GM12878 (cell line): ENCODE data around the gene HNRNPDL. TPM values are rescaled to one million over a fixed set of nuclear protein-coding genes. Genes with fewer than 3 reads are reported as not detected.

Source experiments
- ASH2L ChIP-seq: fragments of 300-600, 200-600 bp; sonication (generic); IDR thresholded peaks from 2 replicates; pipeline ENCODE4 v1.6.1; 2017; ENCODE audit warnings: low read depth, mild to moderate bottlenecking, borderline replicate concordance
- BCL11A ChIP-seq: IDR thresholded peaks from 2 replicates; pipeline ENCODE4 v1.6.1; 2011; ENCODE audit warnings: low read depth, low read length
- CEBPZ ChIP-seq: fragments of 150-350 bp; IDR thresholded peaks from 2 replicates; pipeline ENCODE4 v1.6.1; 2016; ENCODE audit warnings: low read depth, low read length
- IRF4 ChIP-seq: IDR thresholded peaks from 2 replicates; pipeline ENCODE4 v1.6.1; 2011; ENCODE audit warnings: low read depth, low read length
- NRF1 ChIP-seq: conservative IDR thresholded peaks from 2 replicates; pipeline ENCODE4 v1.6.1; 2011; ENCODE audit warnings: mild to moderate bottlenecking, low read depth, low read length, improper control_type of control experiment
- SUPT20H ChIP-seq: IDR thresholded peaks from 2 replicates; pipeline ENCODE4 v1.6.1; 2011; ENCODE audit warnings: low read depth, mild to moderate bottlenecking, low read length, moderate library complexity, borderline replicate concordance; ENCODE audit not compliant: control insufficient read depth
- TARDBP ChIP-seq: IDR thresholded peaks from 2 replicates; pipeline ENCODE4 v1.6.1; 2016; ENCODE audit warnings: borderline replicate concordance
- ZNF217 ChIP-seq: fragments of 450-650 bp; IDR thresholded peaks from 2 replicates; pipeline ENCODE4 v1.6.1; 2017; ENCODE audit warnings: antibody characterized with exemption, mild to moderate bottlenecking
- ZNF274 ChIP-seq: IDR thresholded peaks from one replicate; pipeline ENCODE4 v1.8.0; 2011; ENCODE audit not compliant: insufficient read length, insufficient read depth
- ZNF687 ChIP-seq: fragments of 450-650 bp; IDR thresholded peaks from 2 replicates; pipeline ENCODE4 v1.6.1; 2017; ENCODE audit warnings: mild to moderate bottlenecking, moderate library complexity
- ZSCAN29 ChIP-seq: fragments of 450-650 bp; IDR thresholded peaks from 2 replicates; pipeline ENCODE4 v1.6.1; 2017; ENCODE audit warnings: mild to moderate bottlenecking, moderate library complexity
- polyA plus RNA-seq, 11 experiments: library from polyadenylated mRNA; depleted of rRNA in 4 of 11; unstranded in 6 of 11; stranded (reverse) in 5 of 11; fragments of >200 nt; fragmentation: Nextera tagmentation in 4 of 11; fragmentation: Illumina TruSeq in 1 of 11; extraction: Ambion mirVana in 4 of 11; extraction: Trizol in 1 of 11; gene quantifications; 1 replicate in 1 of 11; 2 replicates in 10 of 11; pipeline versions ENCODE4 v1.2.1 to v1.2.3, GENCODE V29; 2011 to 2016; ENCODE audit warnings: inconsistent platforms in 2 of 11, missing spikeins in 2 of 11, low read depth in 1 of 11
- total RNA-seq, 4 experiments: library from RNA; depleted of rRNA in 3 of 4; stranded (reverse); fragments of >200 nt in 3 of 4; fragmentation: Illumina TruSeq in 1 of 4; extraction: Trizol in 1 of 4; gene quantifications; 2 replicates each; pipeline versions ENCODE4 v1.2.1 to v1.2.3, GENCODE V29; 2013 to 2021

HNRNPDL gene
- total and polyA plus RNA-seq, 10 of the 15 experiments (the other 5 are each of a cell fraction or from before 2014, with no cell fraction given): 217 to 510 (median 345) TPM

GRCh38 chr4:82429728-82430192 is 502 bp downstream of the HNRNPDL start (continued):
- TF ChIP-seq BCL11A (no peak), ASH2L (0 out of 2 replicates have a peak, but pooled peaks have one; percentile 67), ZNF687 (no peak), CEBPZ (no peak), ZNF274 (no peak), TARDBP (0 out of 2 replicates have a peak, but pooled peaks have one; percentile 10), ZNF217 (peak; percentile 17; the same call in 1 of the 2 replicates), NRF1 (peak; percentile 35; the same call in 1 of the 2 replicates), ZSCAN29 (0 out of 2 replicates have a peak, but pooled peaks have one; percentile 26), IRF4 (no peak), SUPT20H (no peak)
- TF ChIP-seq, all 136 proteins: peak for 19
